GF-D8 (cell line): Measurements from ENCODE around the gene DSG4.

ENCODE experiments used
- DNase-seq: peaks from one replicate; lab custom pipeline; 2025; lab: John Stamatoyannopoulos, UW

DSG4 gene

DNA sequence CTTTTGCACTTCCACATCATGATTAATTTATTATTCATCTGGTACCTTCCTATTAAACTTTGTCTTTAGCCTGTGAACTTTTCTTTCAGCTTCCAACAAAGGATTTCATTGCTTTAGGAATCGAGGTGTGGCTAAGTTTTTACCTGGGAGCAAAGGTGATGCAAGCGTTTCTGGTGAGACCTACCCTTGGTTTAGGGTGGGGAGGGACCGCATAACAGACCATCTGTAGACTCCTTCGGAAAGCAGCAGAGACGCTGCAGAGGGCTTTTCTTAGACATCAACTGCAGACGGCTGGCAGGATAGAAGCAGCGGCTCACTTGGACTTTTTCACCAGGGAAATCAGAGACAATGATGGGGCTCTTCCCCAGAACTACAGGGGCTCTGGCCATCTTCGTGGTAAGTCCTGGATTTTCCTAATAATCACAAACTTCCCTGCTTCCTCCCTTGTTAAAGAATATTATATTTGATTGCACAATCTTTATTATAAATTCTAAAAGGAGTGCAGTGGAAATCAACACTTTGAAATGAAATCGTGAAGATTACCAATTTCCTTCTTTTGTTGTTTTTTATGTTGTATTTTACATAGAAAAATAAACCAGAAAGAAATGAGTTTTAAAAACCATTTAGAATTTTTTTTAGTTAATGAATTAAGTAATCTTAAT is 71.1 kb downstream of the DSG4 start, which contains the start of gene DSG3:
Gene DSG3 (plus strand): TSS at position 212 of the 662 bp plus-strand sequence. CDS start 137 bp downstream, at position 349.
- DNase-seq: no peak

DNA sequence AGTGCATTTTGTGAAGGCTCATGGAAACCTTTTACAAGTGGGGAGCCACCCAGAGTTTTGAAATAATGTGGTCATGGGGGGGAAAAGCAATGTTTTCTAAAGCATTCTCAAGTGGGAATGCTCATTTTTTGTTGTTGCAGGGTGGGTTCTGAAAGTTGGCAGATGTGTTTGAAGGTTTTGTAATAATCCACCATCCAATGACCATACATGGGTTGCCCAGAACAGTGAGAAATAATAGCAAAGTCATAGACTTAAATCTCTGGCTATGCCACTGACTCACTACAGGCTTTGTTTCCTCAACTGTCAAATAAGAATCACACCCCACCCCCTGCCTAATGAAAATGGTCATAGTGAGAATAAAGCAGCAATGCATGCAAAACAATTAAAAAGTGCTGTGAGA is 73.8 kb downstream of the DSG4 start:
- no peak for DNase-seq

DNA sequence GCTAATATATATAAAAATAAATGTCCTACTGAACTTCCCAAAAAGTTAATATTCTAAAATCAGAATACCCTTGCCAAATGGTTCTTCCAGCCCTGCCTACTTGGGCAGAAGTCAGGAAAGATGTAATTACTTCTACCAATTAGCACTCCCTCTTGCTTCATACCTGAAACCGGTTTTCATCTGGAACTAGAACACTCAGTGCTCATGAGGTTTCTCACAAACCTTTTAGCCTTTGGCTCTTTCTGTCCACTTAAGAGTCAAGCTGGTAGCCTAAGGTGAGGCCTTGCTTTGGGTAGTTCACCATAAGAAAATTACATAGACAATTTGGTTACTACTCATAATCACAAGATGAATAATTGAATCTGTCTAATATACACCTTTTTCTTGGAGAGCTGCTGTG is 75.0 kb downstream of the DSG4 start:
- no peak for DNase-seq

DNA sequence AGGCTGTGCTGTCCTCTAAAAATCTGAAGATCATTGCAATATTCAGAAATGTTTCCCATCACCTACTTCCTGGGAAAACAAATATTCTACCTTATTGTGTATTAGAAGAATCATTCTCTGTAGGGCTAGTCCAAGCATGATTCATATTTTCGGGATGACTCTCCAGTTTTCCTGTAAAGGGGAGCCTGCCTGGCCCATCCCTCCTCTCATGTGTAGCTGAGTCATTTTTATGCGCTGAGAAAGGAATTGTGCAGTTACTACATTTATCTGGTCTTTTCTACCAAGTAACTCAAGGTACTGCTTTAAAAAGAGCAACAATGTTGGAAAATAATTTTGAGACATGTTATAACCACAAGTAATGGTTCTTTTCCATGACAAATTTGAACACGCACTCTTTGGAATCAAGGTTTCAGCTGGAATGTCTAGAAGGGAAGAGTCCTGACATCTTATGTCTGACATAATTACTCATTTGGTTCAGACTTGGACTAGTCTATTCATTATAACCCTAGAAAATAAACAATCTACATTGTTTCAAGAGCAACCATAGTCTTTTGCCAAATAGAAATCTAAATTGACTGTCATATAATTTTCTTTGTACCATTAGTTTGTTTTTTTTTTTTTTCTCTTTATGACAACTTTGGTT is 77.6 kb downstream of the DSG4 start:
- no peak for DNase-seq
